ENCODE data around the gene SIRT6.

- TF ChIP-seq ZNF274 (IDR thresholded peaks at IDR 0.05; ENCODE audit: low read depth, low read length) (no peak), SUZ12 (IDR thresholded peaks at IDR 0.05; ENCODE audit: extremely low read depth, insufficient read depth, insufficient read length) (no peak)
These were observed 42.1 kb upstream of the SIRT6 start for GRCh38 chr19:4224470-4224869.
